Loucy (cell line): Measurements from ENCODE around the gene CX3CR1.

Source experiments
- H2AFZ ChIP-seq: fragments of 200-600 bp; sonication (generic); 2 replicates; pipeline ENCODE4 v1.6.0; 2016; ENCODE audit warnings: antibody characterized with exemption, mild to moderate bottlenecking, low read length, moderate library complexity
- H3F3A ChIP-seq: fragments of 200-600 bp; 2 replicates; pipeline ENCODE4 v1.6.0; 2016; ENCODE audit warnings: antibody characterized with exemption, low read depth, mild to moderate bottlenecking
- H3K27me3 ChIP-seq: fragments of 200-600 bp; sonication (generic); 2 replicates; pipeline ENCODE4 v1.6.1; 2014; ENCODE audit warnings: low read length, mild to moderate bottlenecking; ENCODE audit not compliant: insufficient read depth, poor library complexity, severe bottlenecking
- H3K36me3 ChIP-seq: fragments of 200-600 bp; sonication (generic); 2 replicates; pipeline ENCODE4 v1.6.1; 2016; ENCODE audit warnings: low read length; ENCODE audit not compliant: insufficient read depth
- H3K4me1 ChIP-seq: fragments of 200-600 bp; sonication (generic); 2 replicates; pipeline ENCODE4 v1.5.1; 2014; ENCODE audit warnings: low read length, mild to moderate bottlenecking; ENCODE audit not compliant: insufficient read depth, poor library complexity, severe bottlenecking
- H3K4me2 ChIP-seq: fragments of 200-600 bp; sonication (generic); 2 replicates; pipeline ENCODE4 v1.6.0; 2014; ENCODE audit warnings: antibody characterized with exemption, low read length, low read depth, mild to moderate bottlenecking; ENCODE audit not compliant: poor library complexity, severe bottlenecking
- H3K4me3 ChIP-seq: fragments of 200-600 bp; sonication (generic); 2 replicates; pipeline ENCODE4 v1.5.1; 2014; ENCODE audit warnings: low read length, mild to moderate bottlenecking, mixed read lengths; ENCODE audit not compliant: poor library complexity, severe bottlenecking
- H3K79me2 ChIP-seq: fragments of 200-600 bp; sonication (generic); 2 replicates; pipeline ENCODE4 v1.6.1; 2014; ENCODE audit warnings: low read length; ENCODE audit not compliant: insufficient read depth
- H3K9ac ChIP-seq: fragments of 200-600 bp; sonication (generic); 2 replicates; pipeline ENCODE4 v1.6.0; 2014; ENCODE audit warnings: mild to moderate bottlenecking, low read depth, low read length, moderate library complexity; ENCODE audit not compliant: poor library complexity, severe bottlenecking
- H3K9me2 ChIP-seq: fragments of 200-600 bp; sonication (generic); replicated peaks from 2 replicates; pipeline ENCODE4 v1.6.1; 2016; ENCODE audit warnings: low read depth, low read length, mixed read lengths
- H3K9me3 ChIP-seq: fragments of 200-600 bp; sonication (generic); 2 replicates; pipeline ENCODE4 v1.6.1; 2014; ENCODE audit warnings: mild to moderate bottlenecking, antibody characterized with exemption, low read length, low read depth; ENCODE audit not compliant: insufficient read depth
- H4K20me1 ChIP-seq: fragments of 200-600 bp; sonication (generic); 2 replicates; pipeline ENCODE4 v1.6.0; 2014; ENCODE audit warnings: antibody characterized with exemption, low read length, mild to moderate bottlenecking; ENCODE audit not compliant: insufficient read depth, poor library complexity, severe bottlenecking
- CTCF ChIP-seq: fragments of 200-600 bp; sonication (generic); conservative IDR thresholded peaks from 2 replicates; pipeline ENCODE4 v1.5.1; 2014; ENCODE audit warnings: mild to moderate bottlenecking, antibody characterized with exemption, low read length
- EZH2phosphoT487 ChIP-seq: fragments of 200-600 bp; IDR thresholded peaks from 2 replicates; pipeline ENCODE4 v1.6.1; 2018; ENCODE audit warnings: antibody characterized with exemption, mild to moderate bottlenecking, moderate library complexity, borderline replicate concordance

The CX3CR1 gene

GRCh38 chr3:39289107-39289506 lies 9.3 kb upstream of the CX3CR1 start:
- no peak overlapping the region for H3K9ac ChIP-seq
- TF ChIP-seq CTCF = no peak
- no peak for TF ChIP-seq EZH2phosphoT487
- no peak overlapping the region for H2AFZ ChIP-seq
- H3K4me1 ChIP-seq = peaks cover 35% of the 10 kb centered on the region
- no peaks in the 10 kb centered on the region for H3K27me3 ChIP-seq
- no peaks in the 10 kb centered on the region for H3K9me3 ChIP-seq
- H3K4me3 ChIP-seq = no peak overlapping the region
- no peaks in the 10 kb centered on the region for H3F3A ChIP-seq
- no peak overlapping the region for H3K4me2 ChIP-seq
- H3K36me3 ChIP-seq = no peaks in the 10 kb centered on the region
- no peaks in the 10 kb centered on the region for H3K79me2 ChIP-seq
- H3K9me2 ChIP-seq = no peaks in the 10 kb centered on the region
- H4K20me1 ChIP-seq = no peaks in the 10 kb centered on the region

DNA sequence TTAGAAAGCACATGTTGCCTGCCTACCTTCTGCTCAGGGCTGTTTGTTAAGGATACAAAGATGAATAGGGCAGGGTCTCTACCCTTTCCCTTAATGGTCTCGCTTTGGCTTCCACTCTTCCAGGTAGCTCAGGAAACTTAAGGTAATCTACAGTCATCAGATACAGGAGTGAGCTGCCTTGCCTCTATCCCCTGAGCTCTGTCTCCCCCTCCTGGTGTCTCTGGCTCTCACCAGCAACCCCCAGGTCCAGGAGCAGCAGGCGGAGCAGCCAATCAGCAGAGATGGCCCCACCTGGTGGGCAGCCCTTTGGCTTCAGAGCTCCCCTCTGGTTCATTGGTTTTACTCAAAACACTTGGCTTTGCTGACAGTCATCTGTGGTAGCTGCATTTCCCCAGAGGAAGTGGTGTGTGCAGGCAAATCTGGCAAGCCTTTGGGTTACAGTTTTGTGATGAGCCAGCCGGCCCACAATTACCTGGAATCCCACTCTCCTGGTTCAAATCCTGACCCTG lies 8.5 kb upstream of the CX3CR1 start:
- no peaks in the 10 kb centered on the region for H4K20me1 ChIP-seq
- H3K4me1 ChIP-seq = peaks cover 30% of the 10 kb centered on the region
- H3K4me3 ChIP-seq = no peak overlapping the region
- no peak for TF ChIP-seq EZH2phosphoT487
- peak; percentile 99 for TF ChIP-seq CTCF
- no peaks in the 10 kb centered on the region for H3K9me3 ChIP-seq
- H2AFZ ChIP-seq = no peak overlapping the region
- no peaks in the 10 kb centered on the region for H3K79me2 ChIP-seq
- H3K9me2 ChIP-seq = no peaks in the 10 kb centered on the region
- H3K36me3 ChIP-seq = no peaks in the 10 kb centered on the region
- H3K4me2 ChIP-seq = no peak overlapping the region
- H3K27me3 ChIP-seq = no peaks in the 10 kb centered on the region
- no peaks in the 10 kb centered on the region for H3F3A ChIP-seq
- H3K9ac ChIP-seq = no peak overlapping the region

GRCh38 chr3:39287216-39288164 lies 7.7 kb upstream of the CX3CR1 start:
- Histone ChIP-seq H3K4me3 (no peak overlapping the region), H3K9me3 (no peaks in the 10 kb centered on the region), H3K4me2 (no peak overlapping the region), H3K79me2 (no peaks in the 10 kb centered on the region), H3K4me1 (peaks cover 23% of the 10 kb centered on the region), H2AFZ (no peak overlapping the region), H3K9ac (no peak overlapping the region), H3K9me2 (no peaks in the 10 kb centered on the region), H3F3A (no peaks in the 10 kb centered on the region), H3K36me3 (no peaks in the 10 kb centered on the region), H3K27me3 (no peaks in the 10 kb centered on the region), H4K20me1 (no peaks in the 10 kb centered on the region)
- TF ChIP-seq CTCF (no peak), EZH2phosphoT487 (no peak)
